Memory B cell (primary cell): ENCODE measurements around the gene PAPPA.

Source experiments
- ATAC-seq: fragments of 150-1000 bp; cut with Tn5 transposase; 2 replicates; pipeline ENCODE4 v1.10.0; 2021; ENCODE audit warnings: low read depth, mild to moderate bottlenecking, moderate library complexity
- DNase-seq, 2 donors: peaks; one replicate each; pipeline ENCODE4 v3.0.0; 2022; ENCODE audit warnings: low spot score in 2 of 2
- H3K27ac Mint-ChIP-seq: one replicate; pipeline ENCODE4 v1.8.0; 2022; ENCODE audit warnings: mild to moderate bottlenecking, moderate library complexity, mixed read lengths
- H3K27me3 Mint-ChIP-seq: one replicate; pipeline ENCODE4 v1.8.0; 2022; ENCODE audit warnings: mixed read lengths
- H3K36me3 Mint-ChIP-seq: one replicate; pipeline ENCODE4 v1.8.0; 2022; ENCODE audit warnings: mild to moderate bottlenecking, mixed read lengths
- H3K4me1 Mint-ChIP-seq: one replicate; pipeline ENCODE4 v1.8.0; 2022; ENCODE audit warnings: mixed read lengths
- H3K4me3 Mint-ChIP-seq: one replicate; pipeline ENCODE4 v1.8.0; 2022; ENCODE audit warnings: mild to moderate bottlenecking, moderate library complexity, mixed read lengths
- H3K9me3 Mint-ChIP-seq: one replicate; pipeline ENCODE4 v1.8.0; 2022; ENCODE audit warnings: mixed read lengths

Gene PAPPA

DNA sequence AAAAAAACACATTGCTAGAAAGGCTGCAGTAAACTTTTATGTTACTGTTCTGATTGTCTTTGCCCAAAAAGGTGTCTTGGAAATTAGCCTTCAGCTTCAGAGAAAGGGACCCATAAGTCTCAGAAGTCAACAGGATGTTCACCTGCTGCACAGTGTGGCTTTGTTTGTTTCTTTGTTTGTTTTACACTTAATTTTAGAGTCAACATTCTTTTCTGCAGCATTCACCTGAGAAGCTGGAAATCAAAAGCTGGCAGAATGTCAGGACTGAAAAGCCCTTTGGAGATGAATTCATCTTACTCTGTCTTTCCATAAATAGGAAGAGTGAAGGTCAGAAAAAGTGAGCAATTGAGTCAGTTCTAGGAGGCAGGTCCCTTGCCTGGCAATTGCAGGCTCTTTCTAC, 170.0 kb downstream of the PAPPA start:
- ATAC-seq: no peak
- Mint-ChIP-seq H3K36me3 (no peaks in the 10 kb centered on the region), H3K27ac (no peak overlapping the region), H3K9me3 (no peaks in the 10 kb centered on the region), H3K4me3 (no peak overlapping the region), H3K27me3 (peaks cover 6% of the 10 kb centered on the region), H3K4me1 (no peaks in the 10 kb centered on the region)
- DNase-seq: no peak

DNA sequence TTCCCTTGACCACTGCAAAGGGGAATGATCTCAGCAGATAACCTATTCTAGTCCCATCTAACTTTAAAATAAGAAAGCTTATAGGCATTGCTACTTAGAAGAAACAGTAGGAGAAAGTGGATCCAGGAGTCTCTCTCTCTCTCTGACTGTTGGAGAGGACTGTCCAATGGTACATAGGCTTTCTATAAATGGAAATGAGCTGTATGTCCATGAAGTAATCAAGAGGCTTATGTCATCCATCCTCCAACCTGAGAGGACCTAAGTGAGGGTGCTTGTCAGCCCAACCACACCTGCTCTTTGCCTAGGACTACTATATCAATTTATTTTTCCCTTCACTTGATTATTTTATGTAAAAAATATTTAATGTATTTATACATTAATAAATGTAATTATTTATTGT, 172.3 kb downstream of the PAPPA start:
- Mint-ChIP-seq H3K4me1 (no peaks in the 10 kb centered on the region), H3K27ac (no peak overlapping the region), H3K27me3 (peaks cover 3% of the 10 kb centered on the region), H3K9me3 (no peaks in the 10 kb centered on the region), H3K4me3 (no peak overlapping the region), H3K36me3 (no peaks in the 10 kb centered on the region)
- ATAC-seq: no peak
- DNase-seq: no peak

DNA sequence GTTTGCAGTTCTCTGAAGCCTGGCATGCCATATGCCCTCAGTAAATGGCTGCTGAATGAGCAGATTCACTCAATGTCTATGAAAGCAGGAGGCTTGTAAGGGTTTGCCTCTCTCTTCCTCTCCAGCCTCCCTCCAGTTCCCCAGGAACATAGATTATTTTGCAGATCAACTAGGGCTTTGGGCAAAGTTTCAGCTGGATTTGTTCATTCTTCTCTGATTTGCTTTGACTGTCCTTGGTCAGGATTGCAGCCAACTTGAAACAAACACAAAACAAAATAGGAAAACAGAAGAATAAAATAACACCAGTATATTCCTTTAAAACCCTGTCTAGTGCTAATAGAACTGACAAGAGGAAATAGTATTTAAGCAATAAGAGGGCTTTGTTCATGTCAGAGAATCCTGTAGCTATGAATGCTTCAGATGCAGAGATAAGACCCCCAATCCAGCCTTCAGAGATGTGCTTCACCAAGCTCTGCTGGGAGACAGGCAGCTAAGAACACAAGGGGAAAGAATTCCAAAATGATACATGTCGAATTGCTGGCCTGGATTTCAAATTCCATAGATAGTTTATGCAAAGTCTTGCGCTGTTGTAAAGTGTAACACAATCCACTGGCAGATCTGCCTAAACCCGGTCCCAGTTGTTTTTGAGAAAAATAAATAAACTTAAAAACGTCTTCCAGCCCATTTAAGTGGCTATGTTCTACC, 174.3 kb downstream of the PAPPA start:
- Mint-ChIP-seq H3K36me3 (no peaks in the 10 kb centered on the region), H3K4me1 (no peaks in the 10 kb centered on the region), H3K27ac (no peak overlapping the region), H3K4me3 (no peak overlapping the region), H3K9me3 (no peaks in the 10 kb centered on the region), H3K27me3 (peaks cover 3% of the 10 kb centered on the region)
- ATAC-seq (no peak), DNase-seq (no peak)

DNA sequence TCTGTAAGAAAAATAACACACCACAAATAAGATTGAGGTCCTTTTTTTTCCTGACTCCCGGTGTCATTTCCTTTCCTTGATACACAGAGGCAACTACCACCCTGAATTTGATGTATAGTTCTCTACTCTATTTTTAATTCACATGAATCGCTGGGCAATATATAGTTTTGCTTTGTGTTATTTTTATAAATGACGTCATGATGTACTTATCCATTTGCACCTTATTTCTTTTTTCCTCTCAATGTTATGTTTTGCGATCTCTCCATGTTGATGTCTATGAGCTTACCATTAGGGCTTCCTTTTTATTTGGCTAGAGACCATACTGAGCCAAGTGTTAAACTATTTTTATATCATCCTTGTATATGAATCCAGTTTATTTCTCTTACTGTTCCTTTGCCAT, 175.9 kb downstream of the PAPPA start:
- Mint-ChIP-seq H3K9me3 (no peaks in the 10 kb centered on the region), H3K27ac (no peak overlapping the region), H3K4me1 (no peaks in the 10 kb centered on the region), H3K4me3 (no peak overlapping the region), H3K36me3 (no peaks in the 10 kb centered on the region), H3K27me3 (peaks cover 1% of the 10 kb centered on the region)
- no peak for ATAC-seq
- no peak for DNase-seq

DNA sequence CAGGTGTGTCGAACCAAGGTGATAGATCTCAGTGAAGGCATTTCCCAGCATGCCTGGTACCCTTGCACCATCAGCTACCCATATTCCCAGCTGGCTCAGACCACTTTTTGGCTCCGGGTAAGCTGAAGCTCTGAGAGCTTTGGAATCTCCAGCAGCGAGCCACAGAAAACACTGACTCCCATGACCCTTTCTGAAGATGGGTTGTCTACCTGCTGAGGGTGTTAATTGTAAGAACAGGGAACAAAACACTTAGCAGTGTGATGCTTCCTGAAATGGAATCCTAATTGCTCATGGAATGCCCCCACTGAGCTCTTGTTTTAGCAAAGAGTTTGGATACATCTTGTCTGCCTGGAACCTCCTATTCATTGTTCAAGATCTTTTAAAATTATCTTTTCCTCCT, 177.7 kb downstream of the PAPPA start:
- H3K9me3 Mint-ChIP-seq: no peaks in the 10 kb centered on the region
- no peaks in the 10 kb centered on the region for H3K27me3 Mint-ChIP-seq
- DNase-seq (no peak), ATAC-seq (no peak)
- H3K4me1 Mint-ChIP-seq: no peaks in the 10 kb centered on the region
- H3K4me3 Mint-ChIP-seq: no peak overlapping the region
- H3K27ac Mint-ChIP-seq: no peak overlapping the region
- no peaks in the 10 kb centered on the region for H3K36me3 Mint-ChIP-seq

DNA sequence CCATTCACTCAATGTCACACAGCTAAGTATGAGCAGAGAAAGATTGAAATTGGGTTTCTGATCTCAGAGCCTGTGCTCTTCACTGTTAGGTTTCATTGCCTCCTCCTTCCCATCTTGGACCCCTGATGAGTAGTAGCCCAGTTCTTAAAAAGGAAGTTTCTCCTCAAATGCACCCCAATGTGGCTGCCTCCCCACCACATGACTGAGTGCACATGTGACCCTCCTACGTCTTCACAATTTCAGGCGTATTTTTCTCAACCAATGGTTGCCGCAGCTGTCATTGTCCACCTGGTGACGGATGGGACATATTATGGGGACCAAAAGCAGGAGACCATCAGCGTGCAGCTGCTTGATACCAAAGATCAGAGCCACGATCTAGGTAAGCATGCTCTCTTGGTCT, 178.5 kb downstream of the PAPPA start:
- Mint-ChIP-seq H3K9me3 (no peaks in the 10 kb centered on the region), H3K4me1 (no peaks in the 10 kb centered on the region), H3K4me3 (no peak overlapping the region), H3K36me3 (no peaks in the 10 kb centered on the region), H3K27ac (no peak overlapping the region), H3K27me3 (no peaks in the 10 kb centered on the region)
- no peak for ATAC-seq
- no peak for DNase-seq

DNA sequence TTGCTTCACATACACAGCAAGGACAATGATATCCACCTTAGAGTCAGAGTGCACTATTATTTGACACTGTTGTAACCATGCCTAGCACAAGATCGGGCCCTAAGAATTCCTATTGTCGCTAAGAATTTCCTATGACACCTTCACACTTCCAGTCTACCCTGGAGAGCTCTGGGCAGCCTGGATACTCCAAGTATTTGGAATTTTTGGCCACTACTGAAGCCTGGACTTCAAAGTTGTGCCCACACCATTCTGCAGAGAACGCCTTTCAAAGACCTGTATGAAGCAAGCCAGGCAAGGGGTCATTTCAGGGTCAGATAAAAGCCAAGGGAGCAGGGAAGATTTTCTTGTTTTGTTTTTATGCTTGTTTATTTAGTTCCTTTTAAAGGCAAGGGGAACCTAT, 179.7 kb downstream of the PAPPA start:
- DNase-seq: no peak
- H3K27ac Mint-ChIP-seq: no peak overlapping the region
- H3K9me3 Mint-ChIP-seq: no peaks in the 10 kb centered on the region
- H3K36me3 Mint-ChIP-seq: no peaks in the 10 kb centered on the region
- H3K4me1 Mint-ChIP-seq: no peaks in the 10 kb centered on the region
- ATAC-seq: no peak
- no peak overlapping the region for H3K4me3 Mint-ChIP-seq
- peaks cover 2% of the 10 kb centered on the region for H3K27me3 Mint-ChIP-seq

DNA sequence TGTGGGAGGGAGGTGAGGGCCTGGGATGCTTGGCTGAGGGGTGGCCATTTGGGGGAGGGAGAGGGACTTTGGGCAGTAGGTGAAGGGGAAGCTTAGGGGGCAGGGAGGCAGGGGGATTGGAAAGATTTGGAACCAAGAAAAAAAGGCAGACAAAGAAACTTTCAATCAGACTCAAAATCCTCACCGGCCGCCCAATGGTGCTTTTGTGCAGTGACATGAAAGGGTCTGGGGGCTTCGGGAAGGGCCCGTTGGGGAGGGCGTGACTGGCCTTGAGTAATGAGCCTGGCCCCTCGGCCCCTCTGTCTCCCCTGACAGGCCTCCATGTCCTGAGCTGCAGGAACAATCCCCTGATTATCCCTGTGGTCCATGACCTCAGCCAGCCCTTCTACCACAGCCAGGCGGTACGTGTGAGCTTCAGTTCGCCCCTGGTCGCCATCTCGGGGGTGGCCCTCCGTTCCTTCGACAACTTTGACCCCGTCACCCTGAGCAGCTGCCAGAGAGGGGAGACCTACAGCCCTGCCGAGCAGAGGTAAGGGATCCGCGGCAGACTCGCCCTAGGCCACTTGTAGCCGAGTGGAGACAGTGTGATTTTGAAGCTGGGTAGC, 181.1 kb downstream of the PAPPA start:
- Mint-ChIP-seq H3K27me3 (peaks cover 2% of the 10 kb centered on the region), H3K27ac (no peak overlapping the region), H3K9me3 (no peaks in the 10 kb centered on the region), H3K4me1 (no peaks in the 10 kb centered on the region), H3K36me3 (no peaks in the 10 kb centered on the region), H3K4me3 (no peak overlapping the region)
- ATAC-seq (no peak), DNase-seq (no peak)

DNA sequence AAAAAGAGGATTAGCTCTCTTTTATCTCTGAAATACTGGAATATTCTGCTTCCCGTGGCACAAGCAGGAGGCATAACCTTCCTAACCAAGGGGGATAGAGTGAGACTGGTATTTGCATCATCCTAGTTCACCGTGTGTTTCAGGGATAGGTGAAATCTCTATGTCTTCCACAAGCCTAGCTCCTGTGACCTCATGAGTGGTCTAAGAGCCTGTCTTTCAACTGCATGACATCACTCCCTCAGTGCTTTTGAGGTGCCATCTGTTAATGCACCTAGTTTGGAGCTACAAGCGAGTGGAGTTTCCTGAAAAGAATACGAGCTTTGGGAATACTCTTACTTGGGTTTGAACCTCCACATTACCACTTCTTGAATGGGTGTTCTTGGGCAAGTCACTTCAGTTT, 181.8 kb downstream of the PAPPA start:
- no peaks in the 10 kb centered on the region for H3K9me3 Mint-ChIP-seq
- ATAC-seq (no peak), DNase-seq (no peak)
- no peaks in the 10 kb centered on the region for H3K36me3 Mint-ChIP-seq
- H3K4me1 Mint-ChIP-seq: no peaks in the 10 kb centered on the region
- H3K4me3 Mint-ChIP-seq: no peak overlapping the region
- peaks cover 2% of the 10 kb centered on the region for H3K27me3 Mint-ChIP-seq
- H3K27ac Mint-ChIP-seq: no peak overlapping the region

DNA sequence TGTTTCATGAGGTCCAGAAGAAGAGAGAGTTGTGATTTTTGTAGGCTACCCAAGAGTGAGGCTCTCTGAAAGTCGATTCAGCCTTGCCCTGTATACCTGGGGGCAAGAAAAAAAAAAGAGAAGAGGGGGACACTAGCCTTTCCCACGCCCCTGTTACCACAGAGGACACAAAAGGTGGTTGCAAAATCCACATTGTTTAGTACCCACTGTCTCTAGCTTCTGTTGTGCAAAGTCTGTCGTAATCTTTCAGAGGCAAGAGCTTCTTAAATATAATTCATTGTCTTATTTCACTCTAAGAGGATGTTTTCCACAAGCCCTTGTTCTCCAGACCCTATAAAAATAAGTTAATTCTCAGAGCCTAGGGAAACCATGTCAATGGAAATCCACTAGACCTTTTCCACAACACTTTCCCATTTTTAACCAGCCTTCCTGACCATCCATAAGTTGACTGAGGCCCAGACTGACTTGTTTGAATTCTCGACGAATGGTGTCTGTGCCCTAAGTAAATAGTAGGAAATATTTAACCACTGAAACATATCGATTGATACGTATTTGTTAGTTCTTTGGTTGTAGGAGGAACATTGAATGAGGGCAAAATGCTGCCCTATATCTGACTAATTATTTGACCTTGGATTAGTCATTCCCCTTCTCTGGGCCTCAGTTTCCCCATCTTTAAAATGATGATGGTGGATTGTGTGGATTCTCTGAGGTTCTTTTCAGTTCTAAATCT, 182.7 kb downstream of the PAPPA start:
- Mint-ChIP-seq H3K36me3 (no peaks in the 10 kb centered on the region), H3K27me3 (peaks cover 4% of the 10 kb centered on the region), H3K4me3 (no peak overlapping the region), H3K4me1 (no peaks in the 10 kb centered on the region), H3K27ac (no peak overlapping the region), H3K9me3 (peaks cover under 1% of the 10 kb centered on the region)
- DNase-seq (no peak), ATAC-seq (no peak)

DNA sequence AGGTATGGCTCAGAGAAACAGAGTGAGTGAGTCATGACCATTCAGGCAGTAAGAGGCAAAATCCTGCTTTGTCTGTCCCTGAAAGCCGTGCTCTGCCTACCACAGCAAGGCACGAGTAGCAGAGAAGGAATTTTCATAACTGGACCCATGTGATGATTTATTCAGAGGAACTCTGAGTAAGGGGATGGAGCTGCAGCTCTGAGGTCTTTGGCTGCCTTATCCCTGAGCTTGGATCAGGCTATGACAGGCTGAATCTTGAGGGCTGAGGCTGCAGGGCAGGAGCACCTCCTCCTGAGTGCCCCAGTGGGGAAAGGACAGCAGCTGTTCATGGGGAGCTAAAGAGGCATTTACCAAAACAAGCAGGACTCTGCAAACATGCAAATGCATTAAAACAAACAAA, 183.4 kb downstream of the PAPPA start:
- Mint-ChIP-seq H3K4me3 (no peak overlapping the region), H3K27me3 (peaks cover 7% of the 10 kb centered on the region), H3K27ac (no peak overlapping the region), H3K9me3 (peaks cover 2% of the 10 kb centered on the region), H3K36me3 (no peaks in the 10 kb centered on the region), H3K4me1 (no peaks in the 10 kb centered on the region)
- ATAC-seq (no peak), DNase-seq (no peak)

DNA sequence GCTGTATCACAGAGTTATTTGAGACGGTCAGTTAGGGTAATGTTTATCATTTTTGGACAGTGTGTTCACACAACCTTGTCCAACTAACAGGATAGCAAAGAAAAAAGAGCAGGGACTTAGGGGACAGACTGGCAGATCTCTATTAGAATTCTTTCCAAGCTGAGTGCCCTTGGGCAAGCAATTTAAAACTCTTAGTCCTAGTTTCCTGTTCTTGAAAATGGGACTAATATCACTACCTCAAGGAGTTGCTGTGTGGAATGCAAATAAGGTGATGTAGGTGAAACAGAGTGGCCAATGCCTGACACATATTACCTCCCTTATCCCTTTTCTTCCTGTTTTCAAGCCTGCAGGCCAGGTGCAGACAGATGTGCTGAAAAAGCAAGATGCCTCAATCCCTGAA, 186.7 kb downstream of the PAPPA start:
- no peak overlapping the region for H3K4me3 Mint-ChIP-seq
- H3K27me3 Mint-ChIP-seq: peaks cover 7% of the 10 kb centered on the region
- no peak for DNase-seq
- H3K9me3 Mint-ChIP-seq: peaks cover 3% of the 10 kb centered on the region
- H3K27ac Mint-ChIP-seq: no peak overlapping the region
- H3K36me3 Mint-ChIP-seq: no peaks in the 10 kb centered on the region
- ATAC-seq: no peak
- no peaks in the 10 kb centered on the region for H3K4me1 Mint-ChIP-seq

DNA sequence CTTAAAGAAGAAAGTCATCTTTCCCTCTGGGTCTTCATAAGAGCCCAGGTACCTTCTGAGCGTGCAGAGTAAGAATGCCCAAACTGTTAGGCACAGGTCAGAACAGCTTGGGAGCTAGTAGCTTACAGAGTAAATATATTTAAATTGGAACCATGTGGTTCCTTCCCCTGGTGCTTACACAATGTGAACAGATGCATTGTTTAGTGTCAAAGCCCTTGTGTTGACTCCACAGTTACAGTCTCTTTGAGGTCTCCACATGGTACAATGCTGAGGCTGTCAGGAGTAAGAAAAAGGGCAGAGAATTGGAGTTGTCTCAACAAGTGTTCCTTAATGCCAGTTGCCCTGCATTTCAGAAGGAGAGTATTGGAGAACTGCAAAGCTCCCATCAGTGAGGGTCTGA, 188.5 kb downstream of the PAPPA start:
- ATAC-seq: no peak
- DNase-seq: no peak
- H3K9me3 Mint-ChIP-seq: peaks cover 3% of the 10 kb centered on the region
- no peaks in the 10 kb centered on the region for H3K36me3 Mint-ChIP-seq
- no peaks in the 10 kb centered on the region for H3K4me1 Mint-ChIP-seq
- H3K27ac Mint-ChIP-seq: no peak overlapping the region
- peaks cover 7% of the 10 kb centered on the region for H3K27me3 Mint-ChIP-seq
- no peak overlapping the region for H3K4me3 Mint-ChIP-seq

DNA sequence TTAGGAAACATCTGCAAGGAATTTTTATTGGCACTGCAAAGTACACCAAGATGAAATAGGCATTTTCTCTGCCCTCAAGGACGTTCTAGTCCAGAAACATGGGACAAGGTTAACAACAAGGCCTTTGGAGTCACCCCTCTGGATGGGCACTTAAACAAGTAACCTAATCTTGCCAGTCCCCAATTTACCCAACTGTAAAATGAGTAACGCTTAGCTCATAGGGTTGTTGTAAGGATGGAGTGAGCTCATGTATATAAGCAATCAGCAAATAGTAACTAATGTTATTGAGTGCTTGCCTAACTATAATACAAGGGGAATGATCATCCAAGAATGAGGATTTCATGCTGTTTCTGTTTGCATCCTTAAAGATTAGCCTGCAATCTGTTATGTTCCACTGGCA, 189.3 kb downstream of the PAPPA start:
- Mint-ChIP-seq H3K27me3 (peaks cover 7% of the 10 kb centered on the region), H3K9me3 (peaks cover 3% of the 10 kb centered on the region), H3K4me3 (no peak overlapping the region), H3K27ac (no peak overlapping the region), H3K4me1 (no peaks in the 10 kb centered on the region), H3K36me3 (no peaks in the 10 kb centered on the region)
- no peak for DNase-seq
- no peak for ATAC-seq

DNA sequence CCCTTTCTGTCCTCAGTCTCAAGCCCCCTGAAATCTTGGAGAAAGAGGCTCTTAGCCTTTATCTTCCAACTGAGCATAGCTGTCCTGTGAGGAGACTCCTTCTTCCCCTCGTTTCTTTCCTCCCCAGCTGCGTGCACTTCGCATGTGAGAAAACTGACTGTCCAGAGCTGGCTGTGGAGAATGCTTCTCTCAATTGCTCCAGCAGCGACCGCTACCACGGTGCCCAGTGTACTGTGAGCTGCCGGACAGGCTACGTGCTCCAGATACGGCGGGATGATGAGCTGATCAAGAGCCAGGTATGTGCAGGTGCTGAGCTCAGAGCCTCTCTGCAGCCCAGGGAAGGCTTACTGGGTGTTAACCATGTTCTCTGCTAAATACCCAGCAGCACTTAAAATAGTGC, 190.8 kb downstream of the PAPPA start:
- ATAC-seq (no peak), DNase-seq (no peak)
- H3K27me3 Mint-ChIP-seq: peaks cover 5% of the 10 kb centered on the region
- H3K4me3 Mint-ChIP-seq: no peak overlapping the region
- H3K4me1 Mint-ChIP-seq: no peaks in the 10 kb centered on the region
- peaks cover 3% of the 10 kb centered on the region for H3K9me3 Mint-ChIP-seq
- H3K36me3 Mint-ChIP-seq: no peaks in the 10 kb centered on the region
- no peak overlapping the region for H3K27ac Mint-ChIP-seq
